Gastroesophageal sphincter (tissue), 4 donors: ENCODE data around the gene ZFR2. TPM values are rescaled to one million over a fixed set of nuclear protein-coding genes. Genes with fewer than 3 reads are reported as not detected.

ENCODE experiments used
- ATAC-seq: fragments of 150-250 bp; one replicate; pipeline ENCODE4 v1.9.1; 2016; ENCODE audit warnings: mild to moderate bottlenecking, moderate library complexity
- H3K27ac ChIP-seq, 4 donors: fragments of 200-600 bp; sonication (generic) in 3 of 4; 1 replicate in 3 of 4; 2 replicates in 1 of 4; pipeline ENCODE4 v1.5.1; 2016 to 2019
- H3K27me3 ChIP-seq: fragments of 200-600 bp; sonication (generic); one replicate; pipeline ENCODE4 v1.5.1; 2019
- H3K36me3 ChIP-seq, 2 donors: fragments of 200-600 bp; sonication (generic); one replicate each; pipeline ENCODE4 v1.5.1; 2019; ENCODE audit warnings: control low read depth in 1 of 2
- H3K4me1 ChIP-seq, 3 donors: fragments of 200-600 bp; sonication (generic); 1 replicate in 2 of 3; 2 replicates in 1 of 3; pipeline ENCODE4 v1.5.1; 2016 to 2019; ENCODE audit warnings: control low read depth in 2 of 3
- H3K4me3 ChIP-seq, 2 donors: fragments of 200-600 bp; sonication (generic); one replicate each; pipeline ENCODE4 v1.5.1; 2019; ENCODE audit warnings: mild to moderate bottlenecking in 1 of 2, moderate library complexity in 1 of 2
- H3K9me3 ChIP-seq, 3 donors: fragments of 200-600 bp; sonication (generic); one replicate each; pipeline ENCODE4 v1.5.1; 2017 to 2019; ENCODE audit warnings: control low read depth in 2 of 3
- CTCF ChIP-seq, 4 experiments: fragments of 200-600 bp in 2 of 4; fragments of 450-650 bp in 2 of 4; sonication (generic) in 1 of 4; IDR thresholded peaks; one replicate each; pipeline ENCODE4 v1.5.1; 2017 to 2019; ENCODE audit warnings: antibody characterized with exemption in 4 of 4, mild to moderate bottlenecking in 2 of 4, moderate library complexity in 2 of 4
- EP300 ChIP-seq: sonication (generic); formaldehyde crosslinking; IDR thresholded peaks from one replicate; pipeline ENCODE4 v1.6.1; 2017; ENCODE audit warnings: antibody characterized with exemption, mild to moderate bottlenecking
- POLR2A ChIP-seq, 2 donors: fragments of 450-650 bp; IDR thresholded peaks; one replicate each; pipeline ENCODE4 v1.6.1; 2017; ENCODE audit warnings: antibody characterized with exemption in 2 of 2, mild to moderate bottlenecking in 2 of 2, moderate library complexity in 1 of 2
- POLR2AphosphoS5 ChIP-seq: sonication (generic); formaldehyde crosslinking; IDR thresholded peaks from one replicate; pipeline ENCODE4 v1.6.1; 2017; ENCODE audit warnings: antibody characterized with exemption
- WGBS, 2 donors: methylation state at CpG; one replicate each; pipeline ENCODE4 v1.1.5; 2018; ENCODE audit warnings: low coverage in 1 of 2; 5-methylcytosine and 5-hydroxymethylcytosine counted together
- total RNA-seq, 4 donors: library from RNA; depleted of rRNA; stranded (reverse); fragments of >200 nt; gene quantifications; one replicate each; pipeline ENCODE4 v1.1.0, GENCODE V29; 2016

Gene ZFR2
- total RNA-seq, 4 donors from 2014 or later, result 0.13 TPM; not detected in 3

- H3K4me1 ChIP-seq, result peaks cover 0 to 14% (median 4%) of the 10 kb centered on the region in 3 donors
- H3K9me3 ChIP-seq, result peaks cover 0 to 6% (median 0%) of the 10 kb centered on the region in 3 donors
- H3K27me3 ChIP-seq, result peaks cover 75% of the 10 kb centered on the region
- 0 to 10% methylated on average over 2 to 10 of the region's 46 CpGs for whole genome bisulfite sequencing, 2 donors
- TF ChIP-seq POLR2A (IDR thresholded peaks at IDR 0.05) (no peak), CTCF (IDR thresholded peaks at IDR 0.05) (peak in 3 of 4 experiments; percentile 7 to 22 (median 18))
- peak; percentile 62 for ATAC-seq
- no peak overlapping the region for H3K27ac ChIP-seq
- no peaks in the 10 kb centered on the region for H3K36me3 ChIP-seq
- peak overlapping the region in 1 of 2 donors; percentile 34 for H3K4me3 ChIP-seq
These were observed 67.3 kb downstream of the ZFR2 start for GRCh38 chr19:3801412-3802096.

GRCh38 chr19:3800996-3801395, 67.8 kb downstream of the ZFR2 start:
- Histone ChIP-seq H3K4me1 (peaks cover 0 to 14% (median 4%) of the 10 kb centered on the region in 3 donors), H3K4me3 (peak overlapping the region in 1 of 2 donors; percentile 34), H3K27me3 (peaks cover 75% of the 10 kb centered on the region), H3K9me3 (peaks cover 0 to 12% (median 0%) of the 10 kb centered on the region in 3 donors), H3K27ac (no peak overlapping the region), H3K36me3 (no peaks in the 10 kb centered on the region)
- 19 to 80% methylated on average over 1 to 13 of the region's 21 CpGs for WGBS, 2 donors
- ATAC-seq, result no peak
- TF ChIP-seq CTCF (IDR thresholded peaks at IDR 0.05), result no peak

- H3K36me3 ChIP-seq, result no peaks in the 10 kb centered on the region
- WGBS, 2 donors, result 58 to 86% methylated on average over 1 to 3 of the region's 6 CpGs
These were observed 70.7 kb downstream of the ZFR2 start for GRCh38 chr19:3798137-3798536.

GRCh38 chr19:3796358-3796757, 72.5 kb downstream of the ZFR2 start:
- Histone ChIP-seq H3K4me1 (peaks cover 0 to 7% (median under 1%) of the 10 kb centered on the region in 3 donors), H3K27ac (no peak overlapping the region), H3K27me3 (peaks cover 45% of the 10 kb centered on the region), H3K9me3 (peaks cover 0 to 13% (median 0%) of the 10 kb centered on the region in 3 donors), H3K36me3 (no peaks in the 10 kb centered on the region), H3K4me3 (no peak overlapping the region)
- WGBS, 2 donors, result 87 to 100% methylated on average over 1 to 2 of the region's 2 CpGs
- TF ChIP-seq CTCF (IDR thresholded peaks at IDR 0.05), result no peak
- TF ChIP-seq POLR2AphosphoS5, result no peak
- no peak for TF ChIP-seq EP300
- no peak for TF ChIP-seq POLR2A (IDR thresholded peaks at IDR 0.05)
- no peak for ATAC-seq

More at GRCh38 chr19:3798137-3798536, 70.7 kb downstream of the ZFR2 start:
- no peak for ATAC-seq
- Histone ChIP-seq H3K27me3 (peaks cover 57% of the 10 kb centered on the region), H3K27ac (no peak overlapping the region), H3K4me1 (peaks cover 0 to 14% (median 4%) of the 10 kb centered on the region in 3 donors), H3K4me3 (no peak overlapping the region), H3K9me3 (peaks cover 0 to 13% (median 0%) of the 10 kb centered on the region in 3 donors)
- no peak for TF ChIP-seq EP300
- no peak for TF ChIP-seq POLR2A (IDR thresholded peaks at IDR 0.05)
- TF ChIP-seq POLR2AphosphoS5, result no peak
- TF ChIP-seq CTCF (IDR thresholded peaks at IDR 0.05), result no peak

- no peak for TF ChIP-seq EP300
- no peak for TF ChIP-seq POLR2A (IDR thresholded peaks at IDR 0.05)
- TF ChIP-seq CTCF (IDR thresholded peaks at IDR 0.05), result no peak
- TF ChIP-seq POLR2AphosphoS5, result no peak
- H3K36me3 ChIP-seq, result no peaks in the 10 kb centered on the region
- peaks cover 36% of the 10 kb centered on the region for H3K27me3 ChIP-seq
- H3K27ac ChIP-seq, result no peak overlapping the region
- WGBS, 2 donors, result 78 to 83% methylated on average over 2 to 3 of the region's 3 CpGs
- H3K9me3 ChIP-seq, result peaks cover 0 to 21% (median 0%) of the 10 kb centered on the region in 3 donors
- H3K4me1 ChIP-seq, result no peaks in the 10 kb centered on the region
- H3K4me3 ChIP-seq, result no peak overlapping the region
- no peak for ATAC-seq
These were observed 75.0 kb downstream of the ZFR2 start for GRCh38 chr19:3793799-3794198.
